RWPE2 (cell line): ENCODE data around the gene AKAP6.

Source experiments
- ATAC-seq: fragments of 200-7000 bp; cut with Tn5 transposase; 3 replicates; pipeline ENCODE4 v1.9.1; 2021; ENCODE audit warnings: low read depth
- DNase-seq: peaks from one replicate; pipeline ENCODE4 v3.0.0-alpha.2; 2020; ENCODE audit warnings: low spot score
- H3K27ac ChIP-seq: fragments of 450-650 bp; 2 replicates; pipeline ENCODE4 v1.5.1; 2017; ENCODE audit warnings: mild to moderate bottlenecking; ENCODE audit not compliant: poor library complexity, severe bottlenecking
- H3K27me3 ChIP-seq: fragments of 250-450 bp; sonication (Bioruptor Pico); 2 replicates; pipeline ENCODE4 v1.5.1; 2021; ENCODE audit warnings: mild to moderate bottlenecking, moderate library complexity; ENCODE audit not compliant: insufficient read depth, poor library complexity, severe bottlenecking
- H3K36me3 ChIP-seq: fragments of 250-450 bp; sonication (Bioruptor Pico); 2 replicates; pipeline ENCODE4 v1.5.1; 2020; ENCODE audit warnings: low read depth, mild to moderate bottlenecking, moderate library complexity
- H3K4me1 ChIP-seq: fragments of 250-450 bp; sonication (Bioruptor Pico); 2 replicates; pipeline ENCODE4 v1.5.1; 2021; ENCODE audit warnings: mild to moderate bottlenecking, moderate library complexity; ENCODE audit not compliant: insufficient read depth, poor library complexity, severe bottlenecking
- H3K4me3 ChIP-seq: fragments of 250-450 bp; sonication (Bioruptor Pico); 2 replicates; pipeline ENCODE4 v1.5.1; 2021; ENCODE audit warnings: mild to moderate bottlenecking, moderate library complexity; ENCODE audit not compliant: severe bottlenecking
- H3K9me3 ChIP-seq: fragments of 250-450 bp; sonication (Bioruptor Pico); 2 replicates; pipeline ENCODE4 v1.5.1; 2021; ENCODE audit warnings: mild to moderate bottlenecking, moderate library complexity; ENCODE audit not compliant: severe bottlenecking
- CTCF ChIP-seq: fragments of 450-650 bp; IDR thresholded peaks from one replicate; pipeline ENCODE4 v1.5.1; 2017; ENCODE audit warnings: mild to moderate bottlenecking, moderate library complexity; ENCODE audit not compliant: poor library complexity, severe bottlenecking

Gene AKAP6

GRCh38 chr14:32571995-32572866, 243.1 kb downstream of the AKAP6 start:
- no peak for ATAC-seq
- no peak overlapping the region for H3K4me3 ChIP-seq

GRCh38 chr14:32572867-32573150, 243.7 kb downstream of the AKAP6 start:
- Histone ChIP-seq H3K27ac (no peak overlapping the region), H3K4me3 (no peak overlapping the region), H3K27me3 (no peaks in the 10 kb centered on the region), H3K36me3 (no peaks in the 10 kb centered on the region), H3K9me3 (no peaks in the 10 kb centered on the region), H3K4me1 (no peaks in the 10 kb centered on the region)
- ATAC-seq (no peak), DNase-seq (no peak)
- TF ChIP-seq CTCF = no peak

More at GRCh38 chr14:32571995-32572866, 243.1 kb downstream of the AKAP6 start:
- DNase-seq = no peak
- no peak overlapping the region for H3K27ac ChIP-seq
- TF ChIP-seq CTCF = no peak
- no peaks in the 10 kb centered on the region for H3K27me3 ChIP-seq
- H3K9me3 ChIP-seq = no peaks in the 10 kb centered on the region
- H3K36me3 ChIP-seq = no peaks in the 10 kb centered on the region
- peaks cover 3% of the 10 kb centered on the region for H3K4me1 ChIP-seq

DNA sequence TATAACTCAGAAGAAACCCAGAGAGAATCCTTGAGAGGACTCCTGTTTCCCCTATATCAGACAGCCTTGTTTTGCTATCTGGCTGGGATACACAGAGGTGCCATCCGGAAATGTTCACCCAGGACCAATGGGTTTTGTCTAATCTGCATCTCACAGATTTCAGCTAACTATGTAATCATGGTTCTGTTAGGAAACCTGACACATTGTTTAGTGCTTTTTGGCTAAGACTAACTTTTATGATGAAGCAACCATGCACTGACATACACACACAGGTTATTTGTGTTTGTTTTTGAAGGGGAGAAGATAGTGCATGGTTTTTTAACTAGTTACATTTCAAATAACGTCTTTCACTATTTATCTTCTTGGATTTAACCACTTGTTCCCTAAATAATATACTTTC, 245.2 kb downstream of the AKAP6 start:
- no peaks in the 10 kb centered on the region for H3K4me1 ChIP-seq
- H3K4me3 ChIP-seq = no peak overlapping the region
- DNase-seq (no peak), ATAC-seq (no peak)
- no peak for TF ChIP-seq CTCF
- H3K27me3 ChIP-seq = no peaks in the 10 kb centered on the region
- H3K36me3 ChIP-seq = no peaks in the 10 kb centered on the region
- H3K27ac ChIP-seq = no peak overlapping the region
- H3K9me3 ChIP-seq = no peaks in the 10 kb centered on the region

- Histone ChIP-seq H3K27me3 (no peaks in the 10 kb centered on the region), H3K27ac (no peak overlapping the region), H3K4me1 (no peaks in the 10 kb centered on the region), H3K4me3 (no peak overlapping the region), H3K9me3 (no peaks in the 10 kb centered on the region), H3K36me3 (no peaks in the 10 kb centered on the region)
- ATAC-seq (peak; percentile 84), DNase-seq (no peak)
- peak; percentile 99 for TF ChIP-seq CTCF
These were observed 247.1 kb downstream of the AKAP6 start for GRCh38 chr14:32576088-32576795.

DNA sequence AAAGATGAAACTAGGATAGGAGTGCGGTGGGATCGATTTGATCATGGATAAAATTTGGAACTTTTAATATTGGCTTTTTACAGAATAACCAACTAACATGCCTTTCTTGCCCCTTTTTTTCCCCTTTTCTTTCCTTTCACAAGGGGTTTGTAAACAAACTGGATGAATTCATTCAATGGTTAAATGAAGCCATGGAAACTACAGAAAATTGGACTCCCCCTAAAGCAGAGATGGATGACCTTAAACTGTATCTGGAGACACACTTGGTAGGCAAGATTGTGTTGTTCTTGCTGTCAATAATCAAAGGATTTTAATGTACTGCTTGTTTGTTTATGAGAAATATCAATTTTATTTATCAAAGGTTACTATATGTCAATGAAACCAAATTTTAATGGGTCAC, 247.9 kb downstream of the AKAP6 start:
- ATAC-seq = no peak
- no peak for DNase-seq
- no peaks in the 10 kb centered on the region for H3K4me1 ChIP-seq
- no peak overlapping the region for H3K4me3 ChIP-seq
- no peak for TF ChIP-seq CTCF
- no peak overlapping the region for H3K27ac ChIP-seq
- no peaks in the 10 kb centered on the region for H3K36me3 ChIP-seq
- no peaks in the 10 kb centered on the region for H3K9me3 ChIP-seq
- no peaks in the 10 kb centered on the region for H3K27me3 ChIP-seq
